Measurements from ENCODE around the gene SLC16A14.

The SLC16A14 gene

DNA sequence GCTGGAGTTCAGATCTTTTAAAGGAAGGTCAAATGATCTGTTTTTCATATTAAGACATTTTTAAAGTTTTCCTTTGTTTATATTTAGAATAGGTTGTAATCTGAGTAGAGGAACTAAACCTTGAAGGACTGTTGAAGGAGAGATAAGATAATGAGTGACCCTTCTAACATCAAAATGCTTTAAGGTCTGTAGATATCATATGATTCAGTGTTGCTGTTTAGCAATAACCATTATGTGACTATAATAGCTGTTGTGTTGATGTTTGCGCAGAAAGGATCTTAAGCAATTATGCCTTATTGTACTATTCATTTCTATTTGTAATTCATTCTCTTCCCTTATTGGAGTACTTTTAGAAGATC is 60.0 kb downstream of the SLC16A14 start:
- Histone ChIP-seq H3K9me2 (replicated peaks; ENCODE audit: insufficient read depth, low read length) (no peaks in the 10 kb centered on the region), H3K9me3 (ENCODE audit: insufficient read depth, low read length) (no peaks in the 10 kb centered on the region), H3K4me3 (ENCODE audit: insufficient read depth, low read length, poor library complexity, severe bottlenecking) (no peak overlapping the region), H3K27ac (ENCODE audit: low read depth, low read length) (no peak overlapping the region), H3K4me2 (ENCODE audit: low read depth, low read length, poor library complexity, severe bottlenecking) (peak overlapping the region; percentile 26), H4K20me1 (ENCODE audit: low read depth, low read length) (no peaks in the 10 kb centered on the region), H2AFZ (ENCODE audit: low read depth, low read length, severe bottlenecking) (peak overlapping the region; percentile 22), H3K79me2 (ENCODE audit: insufficient read depth, low read length) (no peaks in the 10 kb centered on the region), H3F3A (ENCODE audit: insufficient read depth) (no peaks in the 10 kb centered on the region), H3K36me3 (ENCODE audit: low read length) (no peaks in the 10 kb centered on the region), H3K27me3 (ENCODE audit: low read length) (no peaks in the 10 kb centered on the region), H3K9ac (ENCODE audit: low read length) (no peak overlapping the region)
- no peak for TF ChIP-seq EZH2phosphoT487 (conservative IDR thresholded peaks at IDR 0.05; ENCODE audit: low read length)
- TF ChIP-seq, protein P1, sequence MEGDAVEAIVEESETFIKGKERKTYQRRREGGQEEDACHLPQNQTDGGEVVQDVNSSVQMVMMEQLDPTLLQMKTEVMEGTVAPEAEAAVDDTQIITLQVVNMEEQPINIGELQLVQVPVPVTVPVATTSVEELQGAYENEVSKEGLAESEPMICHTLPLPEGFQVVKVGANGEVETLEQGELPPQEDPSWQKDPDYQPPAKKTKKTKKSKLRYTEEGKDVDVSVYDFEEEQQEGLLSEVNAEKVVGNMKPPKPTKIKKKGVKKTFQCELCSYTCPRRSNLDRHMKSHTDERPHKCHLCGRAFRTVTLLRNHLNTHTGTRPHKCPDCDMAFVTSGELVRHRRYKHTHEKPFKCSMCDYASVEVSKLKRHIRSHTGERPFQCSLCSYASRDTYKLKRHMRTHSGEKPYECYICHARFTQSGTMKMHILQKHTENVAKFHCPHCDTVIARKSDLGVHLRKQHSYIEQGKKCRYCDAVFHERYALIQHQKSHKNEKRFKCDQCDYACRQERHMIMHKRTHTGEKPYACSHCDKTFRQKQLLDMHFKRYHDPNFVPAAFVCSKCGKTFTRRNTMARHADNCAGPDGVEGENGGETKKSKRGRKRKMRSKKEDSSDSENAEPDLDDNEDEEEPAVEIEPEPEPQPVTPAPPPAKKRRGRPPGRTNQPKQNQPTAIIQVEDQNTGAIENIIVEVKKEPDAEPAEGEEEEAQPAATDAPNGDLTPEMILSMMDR (IDR thresholded peaks at IDR 0.05; ENCODE audit: insufficient read depth, low read length, poor library complexity, severe bottlenecking): no peak

DNA sequence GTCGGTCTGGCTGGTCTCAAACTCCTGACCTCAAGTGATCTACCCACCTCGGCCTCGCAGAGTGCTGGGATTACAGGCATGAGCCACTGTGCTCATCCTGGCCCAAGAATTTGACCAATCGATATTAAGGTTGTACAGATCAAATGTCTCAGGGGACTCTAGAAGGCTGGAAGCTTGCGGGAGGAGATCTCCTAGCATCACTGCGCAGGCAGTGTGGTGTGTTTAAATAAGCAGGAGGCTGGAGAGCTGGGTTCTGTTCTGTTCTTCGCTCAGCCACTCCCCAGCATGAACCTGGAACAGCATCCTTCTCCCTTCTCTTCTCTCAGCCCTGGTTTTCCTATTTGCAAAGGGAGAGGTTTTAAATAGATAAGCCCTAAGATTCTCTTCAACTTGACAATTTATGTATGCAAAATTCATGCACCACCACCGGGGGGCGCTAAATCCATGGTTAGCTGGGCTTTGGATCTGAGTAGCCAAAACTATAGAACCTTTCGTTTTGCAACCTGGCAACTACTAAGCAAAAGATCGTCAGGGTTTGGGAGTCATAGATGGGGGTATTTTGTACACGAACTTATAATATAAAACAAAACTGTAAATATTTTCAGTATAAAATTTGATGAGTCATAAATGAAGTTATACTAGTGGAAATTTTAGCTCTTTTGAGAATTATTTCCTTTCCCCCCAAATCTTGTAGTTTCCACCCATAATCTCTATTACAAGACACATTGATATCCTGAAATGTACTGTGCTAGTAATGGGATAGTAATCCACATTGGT is 60.6 kb downstream of the SLC16A14 start:
- Histone ChIP-seq H3K27ac (ENCODE audit: low read depth, low read length) (no peak overlapping the region), H3K4me2 (ENCODE audit: low read depth, low read length, poor library complexity, severe bottlenecking) (peak overlapping the region; percentile 26), H3K27me3 (ENCODE audit: low read length) (no peaks in the 10 kb centered on the region), H3K36me3 (ENCODE audit: low read length) (no peaks in the 10 kb centered on the region), H3K9ac (ENCODE audit: low read length) (no peak overlapping the region), H3K9me2 (replicated peaks; ENCODE audit: insufficient read depth, low read length) (no peaks in the 10 kb centered on the region), H2AFZ (ENCODE audit: low read depth, low read length, severe bottlenecking) (peak overlapping the region; percentile 22), H3K79me2 (ENCODE audit: insufficient read depth, low read length) (no peaks in the 10 kb centered on the region), H3K4me3 (ENCODE audit: insufficient read depth, low read length, poor library complexity, severe bottlenecking) (no peak overlapping the region), H3K9me3 (ENCODE audit: insufficient read depth, low read length) (no peaks in the 10 kb centered on the region), H4K20me1 (ENCODE audit: low read depth, low read length) (no peaks in the 10 kb centered on the region), H3F3A (ENCODE audit: insufficient read depth) (no peaks in the 10 kb centered on the region)
- TF ChIP-seq, protein P1 (IDR thresholded peaks at IDR 0.05; ENCODE audit: insufficient read depth, low read length, poor library complexity, severe bottlenecking): peak; percentile 87
- TF ChIP-seq EZH2phosphoT487 (conservative IDR thresholded peaks at IDR 0.05; ENCODE audit: low read length): no peak

DNA sequence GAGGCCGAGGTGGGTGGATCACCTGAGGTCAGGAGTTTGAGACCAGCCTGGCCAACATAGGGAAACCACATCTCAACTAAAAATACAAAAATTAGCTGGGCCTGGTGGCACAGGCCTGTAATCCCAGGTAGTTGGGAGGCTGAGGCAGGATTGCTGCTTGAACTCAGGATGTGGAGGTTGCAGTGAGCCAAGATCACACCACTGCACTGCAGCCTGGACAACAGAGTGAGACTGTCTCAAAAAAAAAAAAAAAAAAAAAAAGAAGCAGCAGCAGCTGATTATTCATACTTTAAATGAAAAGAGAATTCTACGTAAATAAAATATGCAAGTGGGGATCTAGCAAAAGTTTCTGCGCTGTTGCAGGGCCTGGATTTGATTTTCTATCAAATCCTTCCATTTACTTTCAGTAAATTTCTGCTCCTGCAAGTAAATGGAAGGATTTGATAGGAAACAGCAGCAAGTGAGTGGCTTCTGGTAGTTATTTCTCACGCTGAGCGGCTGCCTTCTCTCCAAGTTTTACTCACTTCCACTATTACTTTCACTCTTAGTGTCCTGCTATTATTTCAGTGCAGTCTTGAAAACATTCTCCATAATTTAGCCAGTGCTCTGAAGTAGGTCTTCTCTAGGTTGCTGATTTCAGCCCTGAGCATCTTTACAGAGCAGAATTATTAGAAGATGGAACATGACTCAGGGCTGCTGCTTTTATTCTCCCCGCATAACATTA is 68.4 kb downstream of the SLC16A14 start:
- Histone ChIP-seq H3K27me3 (ENCODE audit: low read length) (no peaks in the 10 kb centered on the region), H3K9ac (ENCODE audit: low read length) (no peak overlapping the region), H3F3A (ENCODE audit: insufficient read depth) (no peaks in the 10 kb centered on the region), H3K27ac (ENCODE audit: low read depth, low read length) (no peak overlapping the region), H3K4me3 (ENCODE audit: insufficient read depth, low read length, poor library complexity, severe bottlenecking) (no peak overlapping the region), H3K9me3 (ENCODE audit: insufficient read depth, low read length) (no peaks in the 10 kb centered on the region), H3K36me3 (ENCODE audit: low read length) (no peaks in the 10 kb centered on the region), H3K9me2 (replicated peaks; ENCODE audit: insufficient read depth, low read length) (no peaks in the 10 kb centered on the region), H3K79me2 (ENCODE audit: insufficient read depth, low read length) (no peaks in the 10 kb centered on the region), H2AFZ (ENCODE audit: low read depth, low read length, severe bottlenecking) (no peak overlapping the region), H3K4me2 (ENCODE audit: low read depth, low read length, poor library complexity, severe bottlenecking) (no peak overlapping the region), H4K20me1 (ENCODE audit: low read depth, low read length) (no peaks in the 10 kb centered on the region)
- TF ChIP-seq, protein P1 (IDR thresholded peaks at IDR 0.05; ENCODE audit: insufficient read depth, low read length, poor library complexity, severe bottlenecking): no peak
- no peak for TF ChIP-seq EZH2phosphoT487 (conservative IDR thresholded peaks at IDR 0.05; ENCODE audit: low read length)
